ENCODE measurements around the gene PARP6. TPM values are rescaled to one million over a fixed set of nuclear protein-coding genes. Genes with fewer than 3 reads are reported as not detected.

PARP6 gene
- total RNA-seq, 2 donors from 2014 or later, result 48.3 to 64.9 TPM

- no peak for ATAC-seq
- DNase-seq, result no peak
- TF ChIP-seq POLR2A (IDR thresholded peaks at IDR 0.05), result no peak
- no peak for TF ChIP-seq CTCF (IDR thresholded peaks at IDR 0.05)
- peaks cover 0 to 26% of the 10 kb centered on the region in 2 donors for H3K36me3 ChIP-seq (replicated peaks in 1 of 2; ENCODE audit: insufficient read depth in 1 of 2, low read depth in 2 of 2)
- H3K9me3 ChIP-seq, result no peaks in the 10 kb centered on the region
- 83 to 87% methylated on average over 15 of the region's 15 CpGs for WGBS, 2 donors
- intact Hi-C loops (cut with DNase I), result loop anchor here (5.0 kb wide), 1 partner anchor 82 kb away; no protein-coding TSS in a partner anchor
- H3K27ac ChIP-seq, result no peak overlapping the region
- peaks cover 7% of the 10 kb centered on the region for H3K4me1 ChIP-seq
- H3K4me3 ChIP-seq, result no peak overlapping the region
- H3K27me3 ChIP-seq, result peaks cover 0 to 6% of the 10 kb centered on the region in 2 donors
These were observed 71.7 kb downstream of the PARP6 start for GRCh38 chr15:72200395-72201237.

- ATAC-seq (peak; percentile 73), DNase-seq (peak; percentile 81 to 85 (median 82))
- Histone ChIP-seq H3K36me3 (replicated peaks in 1 of 2; ENCODE audit: insufficient read depth in 1 of 2, low read depth in 2 of 2) (peaks cover 0 to 26% of the 10 kb centered on the region in 2 donors), H3K27me3 (peaks cover 0 to 6% of the 10 kb centered on the region in 2 donors), H3K9me3 (no peaks in the 10 kb centered on the region), H3K27ac (no peak overlapping the region), H3K4me3 (no peak overlapping the region), H3K4me1 (peaks cover 7% of the 10 kb centered on the region)
- intact Hi-C loops (cut with DNase I), result loop anchor here (5.0 kb wide), 1 partner anchor 83 kb away; no protein-coding TSS in a partner anchor
- 58 to 91% methylated on average over 1 to 2 of the region's 2 CpGs for WGBS, 2 donors
- TF ChIP-seq POLR2A (IDR thresholded peaks at IDR 0.05), result no peak
- TF ChIP-seq CTCF (IDR thresholded peaks at IDR 0.05), result peak; percentile 83 to 93 (median 86)
These were observed 72.6 kb downstream of the PARP6 start for GRCh38 chr15:72199721-72200212.

- DNase-seq, result no peak
- Histone ChIP-seq H3K27ac (no peak overlapping the region), H3K9me3 (no peaks in the 10 kb centered on the region), H3K27me3 (peaks cover 0 to 6% of the 10 kb centered on the region in 2 donors), H3K4me3 (no peak overlapping the region), H3K4me1 (peaks cover 7% of the 10 kb centered on the region), H3K36me3 (replicated peaks in 1 of 2; ENCODE audit: insufficient read depth in 1 of 2, low read depth in 2 of 2) (peaks cover 0 to 24% of the 10 kb centered on the region in 2 donors)
- TF ChIP-seq POLR2A (IDR thresholded peaks at IDR 0.05) (no peak), CTCF (IDR thresholded peaks at IDR 0.05) (no peak)
- WGBS, 2 donors, result 55 to 84% methylated on average over 1 to 2 of the region's 2 CpGs
- intact Hi-C loops (cut with DNase I), result no loop called here
- ATAC-seq, result no peak
These were observed 73.2 kb downstream of the PARP6 start for GRCh38 chr15:72199205-72199515.

- H3K9me3 ChIP-seq, result no peaks in the 10 kb centered on the region
- H3K27me3 ChIP-seq, result peaks cover 0 to 6% of the 10 kb centered on the region in 2 donors
- DNase-seq (no peak), ATAC-seq (no peak)
- H3K4me3 ChIP-seq, result no peak overlapping the region
- WGBS, 2 donors, result 69 to 71% methylated on average over 8 to 11 of the region's 11 CpGs
- intact Hi-C loops (cut with DNase I), result no loop called here
- H3K4me1 ChIP-seq, result peaks cover 7% of the 10 kb centered on the region
- H3K36me3 ChIP-seq (replicated peaks in 1 of 2; ENCODE audit: insufficient read depth in 1 of 2, low read depth in 2 of 2), result peaks cover 0 to 22% of the 10 kb centered on the region in 2 donors
- no peak overlapping the region for H3K27ac ChIP-seq
- TF ChIP-seq POLR2A (IDR thresholded peaks at IDR 0.05) (no peak), CTCF (IDR thresholded peaks at IDR 0.05) (no peak)
These were observed 73.8 kb downstream of the PARP6 start for GRCh38 chr15:72198356-72199204.

All from body of pancreas (tissue), 4 donors.